B cell (primary cell): ENCODE measurements around the gene PARD3B. TPM values are rescaled to one million over a fixed set of nuclear protein-coding genes. Genes with fewer than 3 reads are reported as not detected.

Experiments used
- ATAC-seq: fragments of 200-7000 bp; cut with Tn5 transposase; one replicate; pipeline ENCODE4 v1.10.0; 2021; ENCODE audit warnings: low read depth, mild to moderate bottlenecking, moderate number of reproducible peaks, moderate library complexity
- CTCF ChIA-PET: fragments of 350-600 bp; sonication (Branson Sonifier 250); formaldehyde crosslinking; loops from one replicate; lab custom pipeline; 2021; ENCODE audit warnings: antibody characterized with exemption, inconsistent platforms; lab: Charles Lee
- POLR2A ChIA-PET: fragments of 350-600 bp; sonication (Branson Sonifier 250); formaldehyde crosslinking; loops from one replicate; lab custom pipeline; 2021; ENCODE audit warnings: antibody characterized with exemption; lab: Charles Lee
- DNase-seq: peaks from one replicate; pipeline ENCODE4 v3.0.0; 2013
- H2AFZ ChIP-seq: 2 replicates; pipeline ENCODE4 v1.6.1; 2012; ENCODE audit warnings: mild to moderate bottlenecking, low read depth, low read length; ENCODE audit not compliant: insufficient read depth, poor library complexity, severe bottlenecking
- H3K27ac ChIP-seq, 2 donors: 1 replicate in 1 of 2; 2 replicates in 1 of 2; pipeline ENCODE4 v1.5.1; 2012 to 2013; ENCODE audit warnings: low read length in 2 of 2, mild to moderate bottlenecking in 2 of 2, moderate library complexity in 1 of 2
- H3K27me3 ChIP-seq, 4 experiments: fragments of 200-600 bp in 1 of 4; sonication (generic) in 1 of 4; replicated peaks in 1 of 4; 1 replicate in 2 of 4; 2 replicates in 2 of 4; pipeline versions ENCODE4 v1.6.1 to v1.7.0; 2013 to 2016; ENCODE audit warnings: low read length in 3 of 4, mild to moderate bottlenecking in 2 of 4, mixed read lengths in 1 of 4, moderate library complexity in 1 of 4; ENCODE audit not compliant: insufficient read depth in 4 of 4, control insufficient read depth in 3 of 4; ENCODE audit errors: control extremely low read depth in 1 of 4
- H3K36me3 ChIP-seq, 2 experiments: replicated peaks in 1 of 2; 1 replicate in 1 of 2; 2 replicates in 1 of 2; pipeline versions ENCODE4 v1.6.1 to v1.7.1; 2013; ENCODE audit warnings: low read length in 1 of 2; ENCODE audit not compliant: insufficient read depth in 2 of 2, control insufficient read depth in 1 of 2; ENCODE audit errors: control extremely low read depth in 1 of 2, extremely low read depth in 1 of 2
- H3K4me1 ChIP-seq, 2 donors: fragments of 200-600 bp in 1 of 2; sonication (generic) in 1 of 2; 1 replicate in 1 of 2; 2 replicates in 1 of 2; pipeline versions ENCODE4 v1.5.1 to v1.6.1; 2013 to 2017; ENCODE audit warnings: low read length in 2 of 2; ENCODE audit not compliant: control insufficient read depth in 2 of 2, insufficient read depth in 2 of 2
- H3K4me2 ChIP-seq: replicated peaks from 2 replicates; pipeline ENCODE3; 2012; ENCODE audit warnings: mild to moderate bottlenecking, low read depth, low read length; ENCODE audit not compliant: poor library complexity, severe bottlenecking
- H3K4me3 ChIP-seq, 5 experiments: fragments of 200-600 bp in 1 of 5; sonication (generic) in 1 of 5; 1 replicate in 3 of 5; 2 replicates in 2 of 5; pipeline versions ENCODE4 v1.5.1 to v1.7.0; 2011 to 2016; ENCODE audit warnings: low read length in 4 of 5, mild to moderate bottlenecking in 4 of 5, low read depth in 2 of 5, control low read depth in 1 of 5, moderate library complexity in 1 of 5; ENCODE audit not compliant: insufficient read depth in 1 of 5; ENCODE audit errors: control extremely low read depth in 1 of 5, extremely low read depth in 1 of 5
- H3K79me2 ChIP-seq: fragments of 200-600 bp; sonication (generic); one replicate; pipeline ENCODE4 v1.6.0; 2016; ENCODE audit warnings: low read length; ENCODE audit not compliant: control insufficient read depth, insufficient read depth
- H3K9ac ChIP-seq: fragments of 200-600 bp; sonication (generic); 2 replicates; pipeline ENCODE4 v1.6.1; 2017; ENCODE audit warnings: mild to moderate bottlenecking, low read length, moderate library complexity
- H3K9me3 ChIP-seq, 3 donors: one replicate each; pipeline versions ENCODE4 v1.6.1 to v1.7.1; 2013; ENCODE audit warnings: low read length in 2 of 3; ENCODE audit not compliant: control insufficient read depth in 2 of 3, insufficient read depth in 1 of 3; ENCODE audit errors: control extremely low read depth in 1 of 3
- H4K20me1 ChIP-seq: 2 replicates; pipeline ENCODE4 v1.6.0; 2012; ENCODE audit warnings: mild to moderate bottlenecking, low read length; ENCODE audit not compliant: insufficient read depth, control insufficient read depth, poor library complexity, severe bottlenecking
- H3K27ac Mint-ChIP-seq: one replicate; pipeline ENCODE4 v1.8.0; 2021; ENCODE audit warnings: mixed read lengths
- H3K27me3 Mint-ChIP-seq: one replicate; pipeline ENCODE4 v1.8.0; 2021; ENCODE audit warnings: mixed read lengths
- H3K4me1 Mint-ChIP-seq: one replicate; pipeline ENCODE4 v1.8.0; 2021; ENCODE audit warnings: mixed read lengths
- H3K4me3 Mint-ChIP-seq: one replicate; pipeline ENCODE4 v1.8.0; 2021; ENCODE audit warnings: mixed read lengths
- H3K9me3 Mint-ChIP-seq: one replicate; pipeline ENCODE4 v1.8.0; 2022; ENCODE audit warnings: mixed read lengths; ENCODE audit not compliant: insufficient read depth
- CTCF ChIP-seq: fragments of 200-600 bp; IDR thresholded peaks from one replicate; pipeline ENCODE4 v1.8.0; 2022; ENCODE audit warnings: antibody characterized with exemption, mild to moderate bottlenecking
- EZH2 ChIP-seq: IDR thresholded peaks from 2 replicates; pipeline ENCODE4 v1.6.1; 2012; ENCODE audit warnings: borderline replicate concordance, low read depth, mild to moderate bottlenecking, moderate library complexity, low read length; ENCODE audit not compliant: insufficient read depth, poor library complexity, severe bottlenecking
- WGBS: methylation state at CpG from one replicate; pipeline ENCODE4 v1.1.5; 2013; ENCODE audit warnings: missing lambda C conversion rate; ENCODE audit not compliant: insufficient coverage; 5-methylcytosine and 5-hydroxymethylcytosine counted together
- intact Hi-C: fragments of 100-400 bp; cut with micrococcal nuclease; formaldehyde crosslinking; loops from one replicate; pipeline ENCODE4 v1.10.0; 2022
- polyA plus RNA-seq: library from polyadenylated mRNA; depleted of rRNA; stranded (reverse); fragments of >200 nt; gene quantifications from 2 replicates; pipeline ENCODE4 v1.2.3, GENCODE V29; 2012
- total RNA-seq, 2 donors: library from RNA; stranded (reverse); fragments of 120-200 nt in 1 of 2; gene quantifications; 1 replicate in 1 of 2; 2 replicates in 1 of 2; pipeline versions ENCODE4 v1.2.3 to v1.2.4, GENCODE V29; 2013 to 2022

PARD3B gene
- total and polyA plus RNA-seq, 2 donors (not counting 1 experiment from before 2014, with no cell fraction given): not detected

DNA sequence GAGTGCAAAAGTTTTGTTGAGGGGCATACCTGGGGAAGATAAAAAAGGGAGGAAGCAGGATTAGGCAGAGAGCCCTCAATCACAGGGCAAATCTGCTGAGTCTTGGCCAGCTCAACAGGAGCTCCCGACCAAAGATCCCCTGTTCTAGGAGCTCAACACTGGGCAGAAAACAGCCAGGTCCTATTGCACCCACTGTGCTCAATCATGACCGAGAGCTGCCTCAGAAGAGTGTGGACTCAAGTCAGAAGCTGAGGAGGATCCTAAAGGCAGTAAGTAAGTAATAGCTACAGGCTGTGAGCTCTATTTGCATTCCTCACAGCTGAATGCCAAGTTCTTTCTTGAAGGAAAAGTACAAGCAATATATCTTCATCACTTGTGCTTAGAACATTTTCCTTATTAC is 802.6 kb downstream of the PARD3B start:
- WGBS: no CpG with 5 or more reads among the region's 2 CpGs
- intact Hi-C loops: no loop called here
- Histone ChIP-seq H2AFZ (no peak overlapping the region), H3K27me3 (no peaks in the 10 kb centered on the region), H3K79me2 (no peaks in the 10 kb centered on the region), H3K9me3 (no peaks in the 10 kb centered on the region), H4K20me1 (no peaks in the 10 kb centered on the region), H3K9ac (no peak overlapping the region), H3K27ac (no peak overlapping the region), H3K36me3 (no peaks in the 10 kb centered on the region), H3K4me2 (no peak overlapping the region), H3K4me3 (no peak overlapping the region), H3K4me1 (peaks cover 4% of the 10 kb centered on the region in 2 donors)
- Mint-ChIP-seq H3K4me1 (peaks cover 6% of the 10 kb centered on the region), H3K27ac (no peak overlapping the region), H3K9me3 (no peaks in the 10 kb centered on the region), H3K4me3 (no peak overlapping the region), H3K27me3 (peaks cover 9% of the 10 kb centered on the region)
- DNase-seq: no peak
- TF ChIP-seq EZH2 (no peak), CTCF (no peak)
- ChIA-PET POLR2A (no interaction called here), CTCF (no interaction called here)
- no peak for ATAC-seq

DNA sequence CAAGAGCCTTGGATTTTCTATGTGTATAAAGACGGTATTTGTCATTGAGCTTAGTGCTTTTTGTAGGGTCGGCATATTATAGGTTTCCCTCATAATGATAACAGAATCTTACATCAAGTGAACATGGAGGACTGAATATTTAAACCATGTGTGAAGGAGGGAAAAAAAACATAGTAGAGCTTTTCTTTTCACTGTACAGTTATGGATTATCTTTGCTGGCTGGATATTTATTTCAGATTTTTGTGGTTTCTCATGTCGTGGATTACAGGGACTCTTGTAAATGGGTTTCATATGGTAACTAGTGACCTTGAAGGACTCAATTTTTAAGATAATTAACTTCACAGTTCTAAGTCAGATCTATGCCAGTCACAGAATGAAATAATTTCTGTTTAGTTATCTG is 806.8 kb downstream of the PARD3B start:
- Histone ChIP-seq H3K27ac (no peak overlapping the region), H2AFZ (no peak overlapping the region), H3K4me2 (no peak overlapping the region), H3K9ac (no peak overlapping the region), H3K36me3 (no peaks in the 10 kb centered on the region), H3K4me3 (no peak overlapping the region), H4K20me1 (no peaks in the 10 kb centered on the region), H3K79me2 (no peaks in the 10 kb centered on the region), H3K27me3 (no peaks in the 10 kb centered on the region), H3K9me3 (no peaks in the 10 kb centered on the region), H3K4me1 (peaks cover 4% of the 10 kb centered on the region in 2 donors)
- intact Hi-C loops: no loop called here
- CTCF ChIA-PET: no interaction called here
- H3K27ac Mint-ChIP-seq: no peak overlapping the region
- no peak overlapping the region for H3K4me3 Mint-ChIP-seq
- ATAC-seq: no peak
- POLR2A ChIA-PET: no interaction called here
- no peak for DNase-seq
- H3K4me1 Mint-ChIP-seq: peaks cover 6% of the 10 kb centered on the region
- no peak for TF ChIP-seq CTCF
- no peak for TF ChIP-seq EZH2
- no CpG with 5 or more reads among the region's 3 CpGs for WGBS
- no peaks in the 10 kb centered on the region for H3K27me3 Mint-ChIP-seq
- no peaks in the 10 kb centered on the region for H3K9me3 Mint-ChIP-seq
